Lower leg skin (tissue), 3 donors: ENCODE results near the gene RNU7-1.

Experiments used
- POLR2A ChIP-seq, 2 donors: fragments of 450-650 bp; IDR thresholded peaks; one replicate each; pipeline ENCODE4 v1.6.1; 2016 to 2017; ENCODE audit warnings: antibody characterized with exemption in 2 of 2, mild to moderate bottlenecking in 1 of 2, moderate library complexity in 1 of 2
- TF ChIP-seq, protein P1 (sequence below), 3 donors: fragments of 450-650 bp; IDR thresholded peaks; one replicate each; pipeline ENCODE4 v1.5.1; 2016; ENCODE audit warnings: antibody characterized with exemption in 3 of 3, mild to moderate bottlenecking in 3 of 3, moderate library complexity in 2 of 3

DNA sequence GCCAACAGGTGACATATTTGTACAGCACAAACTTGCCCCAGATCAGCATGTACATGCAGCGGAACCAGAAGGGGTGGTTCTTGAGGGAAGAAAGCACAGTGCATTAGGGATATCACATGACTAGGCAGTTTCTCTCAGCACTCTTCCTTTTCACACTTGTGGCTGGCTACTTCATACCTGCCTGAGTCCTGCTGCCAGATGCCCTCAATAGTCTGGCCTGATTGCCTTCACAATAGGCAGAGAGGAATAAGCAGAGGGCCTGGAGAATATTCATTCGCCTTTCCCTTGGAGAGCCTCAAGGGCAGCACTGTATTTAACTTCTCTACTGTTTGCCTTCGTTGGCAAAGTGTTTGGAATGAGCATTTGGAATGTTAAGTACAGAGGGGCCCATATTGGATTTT lies 35.0 kb downstream of the RNU7-1 start:
- TF ChIP-seq, protein P1, sequence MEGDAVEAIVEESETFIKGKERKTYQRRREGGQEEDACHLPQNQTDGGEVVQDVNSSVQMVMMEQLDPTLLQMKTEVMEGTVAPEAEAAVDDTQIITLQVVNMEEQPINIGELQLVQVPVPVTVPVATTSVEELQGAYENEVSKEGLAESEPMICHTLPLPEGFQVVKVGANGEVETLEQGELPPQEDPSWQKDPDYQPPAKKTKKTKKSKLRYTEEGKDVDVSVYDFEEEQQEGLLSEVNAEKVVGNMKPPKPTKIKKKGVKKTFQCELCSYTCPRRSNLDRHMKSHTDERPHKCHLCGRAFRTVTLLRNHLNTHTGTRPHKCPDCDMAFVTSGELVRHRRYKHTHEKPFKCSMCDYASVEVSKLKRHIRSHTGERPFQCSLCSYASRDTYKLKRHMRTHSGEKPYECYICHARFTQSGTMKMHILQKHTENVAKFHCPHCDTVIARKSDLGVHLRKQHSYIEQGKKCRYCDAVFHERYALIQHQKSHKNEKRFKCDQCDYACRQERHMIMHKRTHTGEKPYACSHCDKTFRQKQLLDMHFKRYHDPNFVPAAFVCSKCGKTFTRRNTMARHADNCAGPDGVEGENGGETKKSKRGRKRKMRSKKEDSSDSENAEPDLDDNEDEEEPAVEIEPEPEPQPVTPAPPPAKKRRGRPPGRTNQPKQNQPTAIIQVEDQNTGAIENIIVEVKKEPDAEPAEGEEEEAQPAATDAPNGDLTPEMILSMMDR (IDR thresholded peaks at IDR 0.05) = no peak
- no peak for TF ChIP-seq POLR2A (IDR thresholded peaks at IDR 0.05)
